ENCODE measurements around the gene MOGAT1. TPM values are rescaled to one million over a fixed set of nuclear protein-coding genes. Genes with fewer than 3 reads are reported as not detected.

Gene MOGAT1
- total RNA-seq, 1 experiment from 2014 or later, result 51.2 TPM

DNA sequence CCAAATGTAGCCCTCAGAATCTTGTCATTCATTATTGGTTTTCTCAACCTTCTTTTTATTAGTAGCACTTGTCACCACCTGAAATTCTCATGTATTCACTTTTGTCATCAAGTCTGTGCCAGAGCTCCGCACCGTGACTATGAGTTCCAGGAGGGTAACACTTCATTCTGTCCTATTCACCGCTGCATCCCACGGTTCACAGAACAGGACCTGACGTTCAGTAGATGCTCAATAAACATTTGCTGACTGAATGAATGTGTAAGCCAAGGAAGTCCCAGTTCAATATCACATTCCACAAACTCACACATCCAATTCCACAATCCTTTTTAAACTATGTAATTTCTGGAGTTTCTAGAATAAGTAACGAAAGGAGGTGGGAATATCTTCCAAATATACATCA lies 65.5 kb downstream of the MOGAT1 start:
- Mint-ChIP-seq H3K36me3 (ENCODE audit: insufficient read depth, unreplicated experiment) (peaks cover 22% of the 10 kb centered on the region), H3K4me3 (ENCODE audit: low read depth, unreplicated experiment) (no peak overlapping the region), H3K27ac (ENCODE audit: unreplicated experiment) (no peak overlapping the region), H3K9me3 (ENCODE audit: low read depth, unreplicated experiment) (peaks cover 4% of the 10 kb centered on the region), H3K27me3 (ENCODE audit: unreplicated experiment) (no peaks in the 10 kb centered on the region), H3K4me1 (ENCODE audit: low read depth, unreplicated experiment) (peaks cover 34% of the 10 kb centered on the region)
- no TSS peak for BruUV-seq (replicated peaks)
- intact Hi-C loops (cut with micrococcal nuclease; ENCODE audit: unreplicated experiment), result no loop called here
- TF ChIP-seq, protein P1, sequence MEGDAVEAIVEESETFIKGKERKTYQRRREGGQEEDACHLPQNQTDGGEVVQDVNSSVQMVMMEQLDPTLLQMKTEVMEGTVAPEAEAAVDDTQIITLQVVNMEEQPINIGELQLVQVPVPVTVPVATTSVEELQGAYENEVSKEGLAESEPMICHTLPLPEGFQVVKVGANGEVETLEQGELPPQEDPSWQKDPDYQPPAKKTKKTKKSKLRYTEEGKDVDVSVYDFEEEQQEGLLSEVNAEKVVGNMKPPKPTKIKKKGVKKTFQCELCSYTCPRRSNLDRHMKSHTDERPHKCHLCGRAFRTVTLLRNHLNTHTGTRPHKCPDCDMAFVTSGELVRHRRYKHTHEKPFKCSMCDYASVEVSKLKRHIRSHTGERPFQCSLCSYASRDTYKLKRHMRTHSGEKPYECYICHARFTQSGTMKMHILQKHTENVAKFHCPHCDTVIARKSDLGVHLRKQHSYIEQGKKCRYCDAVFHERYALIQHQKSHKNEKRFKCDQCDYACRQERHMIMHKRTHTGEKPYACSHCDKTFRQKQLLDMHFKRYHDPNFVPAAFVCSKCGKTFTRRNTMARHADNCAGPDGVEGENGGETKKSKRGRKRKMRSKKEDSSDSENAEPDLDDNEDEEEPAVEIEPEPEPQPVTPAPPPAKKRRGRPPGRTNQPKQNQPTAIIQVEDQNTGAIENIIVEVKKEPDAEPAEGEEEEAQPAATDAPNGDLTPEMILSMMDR (IDR thresholded peaks at IDR 0.05; ENCODE audit: unreplicated experiment), result no peak
- CTCF ChIA-PET, result no interaction called here
- no peak for DNase-seq

DNA sequence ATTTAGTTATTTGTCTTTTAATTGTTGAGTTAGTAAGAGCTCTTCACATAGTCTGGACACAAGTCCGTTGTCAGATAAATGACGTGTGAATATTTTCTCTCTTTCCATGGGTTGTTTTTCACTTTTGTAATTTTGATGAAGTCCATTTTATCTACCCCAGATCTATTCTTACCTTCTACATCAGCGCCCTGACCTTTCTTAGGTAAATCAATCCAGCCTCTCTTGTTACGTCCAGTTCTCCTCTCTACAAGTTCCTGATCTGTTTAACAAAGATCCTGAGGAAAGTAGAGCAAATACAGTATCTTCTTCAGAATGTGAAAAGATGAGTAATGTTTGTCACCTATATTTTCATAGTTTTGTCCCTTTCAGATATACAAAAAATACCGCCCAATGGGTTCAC lies 66.9 kb downstream of the MOGAT1 start:
- CTCF ChIA-PET, result no interaction called here
- H3K4me3 Mint-ChIP-seq (ENCODE audit: low read depth, unreplicated experiment), result no peak overlapping the region
- no peak overlapping the region for H3K27ac Mint-ChIP-seq (ENCODE audit: unreplicated experiment)
- peaks cover 34% of the 10 kb centered on the region for H3K4me1 Mint-ChIP-seq (ENCODE audit: low read depth, unreplicated experiment)
- intact Hi-C loops (cut with micrococcal nuclease; ENCODE audit: unreplicated experiment), result no loop called here
- peaks cover 4% of the 10 kb centered on the region for H3K9me3 Mint-ChIP-seq (ENCODE audit: low read depth, unreplicated experiment)
- BruUV-seq (replicated peaks), result no TSS peak
- peaks cover 22% of the 10 kb centered on the region for H3K36me3 Mint-ChIP-seq (ENCODE audit: insufficient read depth, unreplicated experiment)
- no peaks in the 10 kb centered on the region for H3K27me3 Mint-ChIP-seq (ENCODE audit: unreplicated experiment)
- no peak for DNase-seq
- TF ChIP-seq, protein P1 (IDR thresholded peaks at IDR 0.05; ENCODE audit: unreplicated experiment), result no peak

DNA sequence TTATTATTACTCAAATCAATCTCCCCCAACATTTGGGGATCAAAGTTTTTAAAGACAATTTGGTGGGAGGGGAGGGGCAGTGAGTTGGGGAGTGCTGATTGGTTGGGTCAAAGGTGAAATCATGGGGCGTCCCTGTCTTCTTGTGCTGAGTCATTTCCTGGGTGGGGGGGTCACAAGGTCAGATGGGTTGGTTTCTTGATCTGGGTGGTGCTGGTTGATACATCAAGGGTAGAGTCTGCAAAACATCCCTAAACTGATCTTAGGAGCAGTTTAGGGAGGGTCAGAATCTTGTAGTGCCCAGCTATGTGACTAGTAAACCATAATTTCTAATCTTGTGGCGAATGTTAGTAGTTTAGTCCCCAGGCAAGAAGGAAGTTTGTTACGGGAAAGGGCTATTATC lies 67.4 kb downstream of the MOGAT1 start:
- no peak overlapping the region for H3K4me3 Mint-ChIP-seq (ENCODE audit: low read depth, unreplicated experiment)
- TF ChIP-seq, protein P1 (IDR thresholded peaks at IDR 0.05; ENCODE audit: unreplicated experiment), result no peak

DNA sequence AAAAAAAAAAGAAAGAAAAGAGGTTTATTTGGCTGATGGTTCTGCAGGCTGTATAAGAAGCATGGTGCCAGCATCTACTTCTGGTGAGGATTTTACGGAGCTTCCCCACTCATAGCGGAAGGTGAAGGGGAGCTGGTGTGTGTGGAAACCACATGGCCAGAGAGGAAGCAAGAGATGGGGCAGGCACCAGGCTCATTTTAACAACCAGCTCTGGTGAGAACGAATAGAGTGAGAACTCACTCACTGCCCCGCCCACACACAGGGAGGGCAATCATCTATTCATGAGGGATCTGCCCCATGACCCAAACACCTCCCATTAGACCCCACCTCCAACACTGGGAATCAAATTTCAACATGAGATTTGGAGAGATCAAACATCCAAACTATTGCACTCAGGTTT lies 68.5 kb downstream of the MOGAT1 start:
- no TSS peak for BruUV-seq (replicated peaks)
- CTCF ChIA-PET, result no interaction called here
- Mint-ChIP-seq H3K9me3 (ENCODE audit: low read depth, unreplicated experiment) (peaks cover 4% of the 10 kb centered on the region), H3K36me3 (ENCODE audit: insufficient read depth, unreplicated experiment) (peaks cover 14% of the 10 kb centered on the region), H3K4me1 (ENCODE audit: low read depth, unreplicated experiment) (peaks cover 21% of the 10 kb centered on the region), H3K27ac (ENCODE audit: unreplicated experiment) (no peak overlapping the region), H3K27me3 (ENCODE audit: unreplicated experiment) (no peaks in the 10 kb centered on the region), H3K4me3 (ENCODE audit: low read depth, unreplicated experiment) (no peak overlapping the region)
- intact Hi-C loops (cut with micrococcal nuclease; ENCODE audit: unreplicated experiment), result no loop called here
- TF ChIP-seq, protein P1 (IDR thresholded peaks at IDR 0.05; ENCODE audit: unreplicated experiment), result no peak
- DNase-seq, result no peak

More for the DNA sequence above, 67.4 kb downstream of the MOGAT1 start:
- no peaks in the 10 kb centered on the region for H3K27me3 Mint-ChIP-seq (ENCODE audit: unreplicated experiment)
- peaks cover 4% of the 10 kb centered on the region for H3K9me3 Mint-ChIP-seq (ENCODE audit: low read depth, unreplicated experiment)
- no TSS peak for BruUV-seq (replicated peaks)
- no peak for DNase-seq
- H3K36me3 Mint-ChIP-seq (ENCODE audit: insufficient read depth, unreplicated experiment), result peaks cover 18% of the 10 kb centered on the region
- no peak overlapping the region for H3K27ac Mint-ChIP-seq (ENCODE audit: unreplicated experiment)
- CTCF ChIA-PET, result no interaction called here
- peaks cover 32% of the 10 kb centered on the region for H3K4me1 Mint-ChIP-seq (ENCODE audit: low read depth, unreplicated experiment)
- intact Hi-C loops (cut with micrococcal nuclease; ENCODE audit: unreplicated experiment), result no loop called here
